Progenitor cell of endocrine pancreas (in vitro differentiated cells): Measurements from ENCODE around the gene KNDC1. TPM values are rescaled to one million over a fixed set of nuclear protein-coding genes. Genes with fewer than 3 reads are reported as not detected.

Experiments used
- DNase-seq: peaks from one replicate; pipeline ENCODE4 v3.0.0; 2021; ENCODE audit warnings: low spot score; ENCODE audit not compliant: unreplicated experiment
- H3K27ac Mint-ChIP-seq: 2 replicates; pipeline ENCODE4 v1.8.0; 2021; ENCODE audit warnings: mild to moderate bottlenecking, moderate library complexity, mixed read lengths
- H3K27me3 Mint-ChIP-seq: 2 replicates; pipeline ENCODE4 v1.8.0; 2021; ENCODE audit warnings: mixed read lengths
- H3K36me3 Mint-ChIP-seq: 2 replicates; pipeline ENCODE4 v1.8.0; 2022; ENCODE audit warnings: mixed read lengths; ENCODE audit not compliant: insufficient read depth
- H3K4me1 Mint-ChIP-seq: 2 replicates; pipeline ENCODE4 v1.8.0; 2021; ENCODE audit warnings: low read depth, mixed read lengths
- H3K4me3 Mint-ChIP-seq: 2 replicates; pipeline ENCODE4 v1.8.0; 2021; ENCODE audit warnings: low read depth, mild to moderate bottlenecking, moderate library complexity, mixed read lengths
- H3K9me3 Mint-ChIP-seq: 2 replicates; pipeline ENCODE4 v1.8.0; 2021; ENCODE audit warnings: low read depth, mixed read lengths
- CTCF ChIP-seq: fragments of 200-600 bp; sonication (generic); IDR thresholded peaks from one replicate; pipeline ENCODE4 v1.5.0; 2021; ENCODE audit warnings: antibody characterized with exemption, mild to moderate bottlenecking; ENCODE audit not compliant: unreplicated experiment
- total RNA-seq: library from RNA; stranded (reverse); gene quantifications from 2 replicates; pipeline ENCODE4 v1.2.1, GENCODE V29; 2021

KNDC1 gene
- total RNA-seq, 1 donor from 2014 or later: 14.2 TPM

GRCh38 chr10:133158756-133159610, 1.0 kb upstream of the KNDC1 start:
- H3K4me1 Mint-ChIP-seq: peaks cover 1% of the 10 kb centered on the region
- peaks cover 29% of the 10 kb centered on the region for H3K27me3 Mint-ChIP-seq
- no peak overlapping the region for H3K27ac Mint-ChIP-seq
- no peak for DNase-seq
- H3K9me3 Mint-ChIP-seq: no peaks in the 10 kb centered on the region
- H3K4me3 Mint-ChIP-seq: peak overlapping the region; percentile 51
- H3K36me3 Mint-ChIP-seq: peaks cover 3% of the 10 kb centered on the region
- TF ChIP-seq CTCF: peak; percentile 5

- no peak for DNase-seq
- H3K4me3 Mint-ChIP-seq: peak overlapping the region; percentile 51
- peaks cover 3% of the 10 kb centered on the region for H3K36me3 Mint-ChIP-seq
- H3K27me3 Mint-ChIP-seq: peaks cover 23% of the 10 kb centered on the region
- no peaks in the 10 kb centered on the region for H3K9me3 Mint-ChIP-seq
- TF ChIP-seq CTCF: no peak
- H3K27ac Mint-ChIP-seq: no peak overlapping the region
- peaks cover 1% of the 10 kb centered on the region for H3K4me1 Mint-ChIP-seq
These were observed 439 bp upstream of the KNDC1 start for GRCh38 chr10:133159611-133159949.

- no peaks in the 10 kb centered on the region for H3K9me3 Mint-ChIP-seq
- H3K36me3 Mint-ChIP-seq: peaks cover 3% of the 10 kb centered on the region
- H3K4me1 Mint-ChIP-seq: peaks cover 1% of the 10 kb centered on the region
- H3K4me3 Mint-ChIP-seq: peak overlapping the region; percentile 68
- DNase-seq: no peak
- no peak for TF ChIP-seq CTCF
- no peak overlapping the region for H3K27ac Mint-ChIP-seq
- peaks cover 15% of the 10 kb centered on the region for H3K27me3 Mint-ChIP-seq
These were observed 930 bp downstream of the KNDC1 start for GRCh38 chr10:133160826-133161471.

- peaks cover 1% of the 10 kb centered on the region for H3K4me1 Mint-ChIP-seq
- peak overlapping the region; percentile 68 for H3K4me3 Mint-ChIP-seq
- H3K27ac Mint-ChIP-seq: no peak overlapping the region
- DNase-seq: peak; percentile 8
- peaks cover 18% of the 10 kb centered on the region for H3K27me3 Mint-ChIP-seq
- no peaks in the 10 kb centered on the region for H3K9me3 Mint-ChIP-seq
- TF ChIP-seq CTCF: no peak
- H3K36me3 Mint-ChIP-seq: peaks cover 6% of the 10 kb centered on the region
These were observed 1.6 kb downstream of the KNDC1 start for GRCh38 chr10:133161486-133162109.

- Mint-ChIP-seq H3K4me1 (peaks cover 1% of the 10 kb centered on the region), H3K9me3 (no peaks in the 10 kb centered on the region), H3K4me3 (no peak overlapping the region), H3K27me3 (peaks cover 16% of the 10 kb centered on the region), H3K27ac (no peak overlapping the region), H3K36me3 (peaks cover 6% of the 10 kb centered on the region)
- no peak for DNase-seq
- TF ChIP-seq CTCF: no peak
These were observed 2.3 kb downstream of the KNDC1 start for GRCh38 chr10:133162178-133162909.
